SKM-1 treated with dmso at 0.1 percent for 144 hours (cell line): ENCODE data around the gene DHDH.
A peak's percentile ranks its signal among the peaks of the same experiment; 100 is the strongest.

Source experiments
- DNase-seq: peaks from one replicate; lab custom pipeline; 2025; ENCODE audit not compliant: unreplicated experiment; lab: John Stamatoyannopoulos, UW

Gene DHDH

GRCh38 chr19:48947258-48947542 is 13.7 kb downstream of the DHDH start:
- DNase-seq = no peak

- no peak for DNase-seq
These were observed 16.7 kb downstream of the DHDH start for GRCh38 chr19:48950159-48950558.

- no peak for DNase-seq
These were observed 17.5 kb downstream of the DHDH start for GRCh38 chr19:48950830-48951519.

- DNase-seq = no peak
These were observed 19.6 kb downstream of the DHDH start for GRCh38 chr19:48953141-48953540.

- no peak for DNase-seq
These were observed 20.6 kb downstream of the DHDH start for GRCh38 chr19:48953990-48954594.

GRCh38 chr19:48954595-48955307 is 21.3 kb downstream of the DHDH start, which contains the start of gene BAX:
TSS of gene BAX (plus strand) at chr19:48954875. CDS start at chr19:48954929, 54 bp downstream.
- DNase-seq = peak; percentile 71

- no peak for DNase-seq
These were observed 21.9 kb downstream of the DHDH start for GRCh38 chr19:48955308-48955958.

GRCh38 chr19:48958006-48958405 is 24.5 kb downstream of the DHDH start:
- no peak for DNase-seq

GRCh38 chr19:48959341-48960239 is 26.1 kb downstream of the DHDH start:
- DNase-seq = peak; percentile 28

- DNase-seq = no peak
These were observed 27.7 kb downstream of the DHDH start for GRCh38 chr19:48961051-48961649.

- DNase-seq = no peak
These were observed 28.2 kb downstream of the DHDH start for GRCh38 chr19:48961673-48962028.

- DNase-seq = peak; percentile 63
These were observed 28.7 kb downstream of the DHDH start for GRCh38 chr19:48962029-48962848.

GRCh38 chr19:48962849-48963165 is 29.3 kb downstream of the DHDH start:
- DNase-seq = no peak

GRCh38 chr19:48963371-48964204 is 30.1 kb downstream of the DHDH start:
- no peak for DNase-seq

- DNase-seq = no peak
These were observed 30.9 kb downstream of the DHDH start for GRCh38 chr19:48964205-48965039.

- DNase-seq = peak; percentile 75
These were observed 31.7 kb downstream of the DHDH start, which contains the start of gene FTL for GRCh38 chr19:48965040-48965805. TSS of gene FTL (plus strand) at chr19:48965309. CDS start at chr19:48965508, 199 bp downstream.
